Measurements from ENCODE around the gene TBCEL. TPM values are rescaled to one million over a fixed set of nuclear protein-coding genes. Genes with fewer than 3 reads are reported as not detected.

The TBCEL gene
- total and polyA plus RNA-seq, 2 donors (not counting 3 experiments of a cell fraction or from before 2014, with no cell fraction given) = 5.6 to 19.5 TPM

DNA sequence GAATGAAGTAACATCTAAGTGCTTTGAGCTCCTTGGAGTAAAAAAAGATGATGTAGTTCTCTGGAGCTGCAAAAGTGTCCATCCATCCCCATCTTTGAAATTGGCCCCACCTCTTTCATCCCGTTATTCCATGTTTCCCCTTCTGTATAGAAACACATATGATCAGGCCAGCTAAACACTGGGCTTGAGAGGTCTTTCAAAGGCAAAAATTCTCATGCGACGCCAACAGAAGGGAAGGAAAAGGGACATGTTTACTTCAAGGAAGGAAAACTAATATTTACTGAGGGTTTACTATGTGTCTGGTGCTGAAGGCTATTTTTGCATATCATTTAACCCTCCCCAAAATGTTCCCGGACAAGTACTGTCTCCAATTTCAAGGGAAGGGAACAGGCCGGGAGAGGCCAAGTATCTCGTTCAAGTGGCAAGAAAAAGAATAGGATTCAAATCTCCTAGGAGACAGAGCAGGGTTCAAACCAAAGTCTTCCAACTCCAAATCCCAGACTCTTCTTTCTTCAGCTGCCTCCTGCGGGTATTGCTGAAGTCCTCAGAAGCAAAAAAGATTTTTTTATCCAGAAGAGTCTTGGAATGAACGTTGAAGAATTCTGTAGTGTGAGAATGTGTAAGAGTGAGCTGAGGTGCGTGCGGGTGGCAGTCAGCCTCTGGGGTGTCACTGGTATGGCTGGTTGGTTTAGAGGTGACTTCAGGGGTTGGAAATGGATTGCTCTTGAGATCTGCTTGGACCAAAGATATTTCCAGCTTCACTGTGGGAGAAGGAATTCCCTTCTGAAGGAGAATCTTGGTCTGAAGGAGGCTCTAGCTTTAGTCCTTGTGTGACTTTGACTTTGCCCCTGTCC, 87.2 kb downstream of the TBCEL start:
- no peak for FAIRE-seq
- no peak overlapping the region for H3K4me3 ChIP-seq (replicated peaks in 1 of 3; ENCODE audit: insufficient read depth in 1 of 3, low read depth in 1 of 3, low read length in 3 of 3)
- ChIA-PET CTCF (interaction anchor here (0.7 to 2.4 kb wide), 4 partner anchors 9 to 599 kb away, joined by 3 to 8 read pairs (median 3); partner anchors contain the start of gene GRIK4), POLR2A (no interaction called here)
- H2AFZ ChIP-seq (ENCODE audit: low read depth, low read length) = no peak overlapping the region
- H3K79me2 ChIP-seq (ENCODE audit: control insufficient read depth, insufficient read depth, low read length) = no peaks in the 10 kb centered on the region
- H3K9me1 ChIP-seq (replicated peaks; ENCODE audit: control insufficient read depth, extremely low read depth, insufficient read depth, low read length) = no peaks in the 10 kb centered on the region
- H3K9me3 ChIP-seq (replicated peaks; ENCODE audit: control insufficient read depth, insufficient read depth, low read length) = no peaks in the 10 kb centered on the region
- H3K9ac ChIP-seq (replicated peaks; ENCODE audit: extremely low read depth, insufficient read depth, low read length) = no peak overlapping the region
- BruUV-seq (replicated peaks) = no TSS peak
- no peak overlapping the region for H3K27ac ChIP-seq (ENCODE audit: insufficient read depth, low read depth, low read length)
- no peak for DNase-seq (ENCODE audit: low read depth, low spot score)
- no peaks in the 10 kb centered on the region for H4K20me1 ChIP-seq (replicated peaks; ENCODE audit: control insufficient read depth, extremely low read depth, insufficient read depth, low read length)
- no peak overlapping the region for H3K4me2 ChIP-seq (ENCODE audit: insufficient read depth, low read length)
- intact Hi-C loops (cut with micrococcal nuclease) = loop anchor here (5.0 to 10.0 kb wide), 3 partner anchors 79 to 481 kb away; no protein-coding TSS in a partner anchor
- TF ChIP-seq POLR2AphosphoS5 (IDR thresholded peaks at IDR 0.05; ENCODE audit: insufficient read depth, low read depth, low read length) = no peak
- TF ChIP-seq POLR2A (IDR thresholded peaks at IDR 0.05; ENCODE audit: low read depth, low read length) = no peak
- TF ChIP-seq EZH2 (IDR thresholded peaks at IDR 0.05; ENCODE audit: borderline replicate concordance, low read depth, low read length, severe bottlenecking) = no peak
- no peak for TF ChIP-seq FOS (IDR thresholded peaks at IDR 0.05; ENCODE audit: borderline replicate concordance, insufficient read depth, low read length)
- no peak for TF ChIP-seq MYC (IDR thresholded peaks at IDR 0.05; ENCODE audit: low read depth, low read length)
- TF ChIP-seq GATA2 (IDR thresholded peaks at IDR 0.05; ENCODE audit: insufficient read depth, insufficient read length, low read depth, low read length) = no peak
- no peak for TF ChIP-seq JUN (IDR thresholded peaks at IDR 0.05; ENCODE audit: borderline replicate concordance, insufficient read depth, insufficient read length, low read depth)
- TF ChIP-seq, protein P1, sequence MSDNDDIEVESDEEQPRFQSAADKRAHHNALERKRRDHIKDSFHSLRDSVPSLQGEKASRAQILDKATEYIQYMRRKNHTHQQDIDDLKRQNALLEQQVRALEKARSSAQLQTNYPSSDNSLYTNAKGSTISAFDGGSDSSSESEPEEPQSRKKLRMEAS (IDR thresholded peaks at IDR 0.05; ENCODE audit: insufficient read depth, insufficient read length) = no peak
- TF ChIP-seq, protein P2, sequence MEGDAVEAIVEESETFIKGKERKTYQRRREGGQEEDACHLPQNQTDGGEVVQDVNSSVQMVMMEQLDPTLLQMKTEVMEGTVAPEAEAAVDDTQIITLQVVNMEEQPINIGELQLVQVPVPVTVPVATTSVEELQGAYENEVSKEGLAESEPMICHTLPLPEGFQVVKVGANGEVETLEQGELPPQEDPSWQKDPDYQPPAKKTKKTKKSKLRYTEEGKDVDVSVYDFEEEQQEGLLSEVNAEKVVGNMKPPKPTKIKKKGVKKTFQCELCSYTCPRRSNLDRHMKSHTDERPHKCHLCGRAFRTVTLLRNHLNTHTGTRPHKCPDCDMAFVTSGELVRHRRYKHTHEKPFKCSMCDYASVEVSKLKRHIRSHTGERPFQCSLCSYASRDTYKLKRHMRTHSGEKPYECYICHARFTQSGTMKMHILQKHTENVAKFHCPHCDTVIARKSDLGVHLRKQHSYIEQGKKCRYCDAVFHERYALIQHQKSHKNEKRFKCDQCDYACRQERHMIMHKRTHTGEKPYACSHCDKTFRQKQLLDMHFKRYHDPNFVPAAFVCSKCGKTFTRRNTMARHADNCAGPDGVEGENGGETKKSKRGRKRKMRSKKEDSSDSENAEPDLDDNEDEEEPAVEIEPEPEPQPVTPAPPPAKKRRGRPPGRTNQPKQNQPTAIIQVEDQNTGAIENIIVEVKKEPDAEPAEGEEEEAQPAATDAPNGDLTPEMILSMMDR (IDR thresholded peaks at IDR 0.05; ENCODE audit: extremely low read depth in 1 of 2, insufficient read depth in 1 of 2, low read depth in 1 of 2, low read length in 2 of 2) = no peak
- H3K27me3 ChIP-seq (ENCODE audit: control insufficient read depth in 2 of 2, insufficient read depth in 2 of 2, low read length in 2 of 2) = peaks cover 0 to 7% of the 10 kb centered on the region in 2 experiments
- dilution Hi-C loops (cut with MboI; ENCODE audit: extremely low pct_ligation_motif_present, low sequenced_read_pairs) = no loop called here
- H3K36me3 ChIP-seq (ENCODE audit: control insufficient read depth in 2 of 2, extremely low read depth in 1 of 2, insufficient read depth in 2 of 2, low read length in 2 of 2) = no peaks in the 10 kb centered on the region
- H3K4me1 ChIP-seq (ENCODE audit: control insufficient read depth, extremely low read depth, insufficient read depth, low read length) = no peaks in the 10 kb centered on the region

Data from endothelial cell of umbilical vein (primary cell).